Body of pancreas (tissue), 4 donors: ENCODE data around the gene DNAH8.

ENCODE experiments used
- POLR2A ChIP-seq, 3 donors: fragments of 450-650 bp; IDR thresholded peaks; one replicate each; pipeline ENCODE4 v1.6.1; 2016; ENCODE audit warnings: antibody characterized with exemption in 3 of 3, mild to moderate bottlenecking in 2 of 3
- TF ChIP-seq, protein P1 (sequence below), 7 experiments: fragments of 450-650 bp in 4 of 7; fragments of 200-600 bp in 3 of 7; sonication (generic) in 3 of 7; IDR thresholded peaks; one replicate each; pipeline ENCODE4 v1.5.1; 2016 to 2019; ENCODE audit warnings: antibody characterized with exemption in 7 of 7

DNA sequence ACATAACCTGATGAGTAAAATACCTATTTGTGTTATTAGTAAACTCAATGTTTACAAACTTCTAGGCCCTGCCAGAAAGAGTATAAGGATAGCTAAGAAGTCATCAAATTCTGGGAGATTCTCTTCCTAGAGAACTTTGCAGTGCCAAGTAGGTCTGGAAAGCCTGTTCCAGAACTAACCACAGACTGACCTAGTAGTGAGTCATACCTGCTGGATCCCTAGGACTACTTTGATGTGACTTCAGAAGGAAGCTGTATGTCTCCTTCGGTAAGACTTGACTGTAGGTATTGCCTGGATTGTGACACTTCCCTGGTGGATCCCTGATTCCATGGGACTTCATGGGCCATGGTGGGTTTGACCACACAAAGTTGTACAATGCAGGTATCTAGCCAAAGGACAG is 131.7 kb downstream of the DNAH8 start:
- TF ChIP-seq POLR2A (IDR thresholded peaks at IDR 0.05): no peak
- TF ChIP-seq, protein P1, sequence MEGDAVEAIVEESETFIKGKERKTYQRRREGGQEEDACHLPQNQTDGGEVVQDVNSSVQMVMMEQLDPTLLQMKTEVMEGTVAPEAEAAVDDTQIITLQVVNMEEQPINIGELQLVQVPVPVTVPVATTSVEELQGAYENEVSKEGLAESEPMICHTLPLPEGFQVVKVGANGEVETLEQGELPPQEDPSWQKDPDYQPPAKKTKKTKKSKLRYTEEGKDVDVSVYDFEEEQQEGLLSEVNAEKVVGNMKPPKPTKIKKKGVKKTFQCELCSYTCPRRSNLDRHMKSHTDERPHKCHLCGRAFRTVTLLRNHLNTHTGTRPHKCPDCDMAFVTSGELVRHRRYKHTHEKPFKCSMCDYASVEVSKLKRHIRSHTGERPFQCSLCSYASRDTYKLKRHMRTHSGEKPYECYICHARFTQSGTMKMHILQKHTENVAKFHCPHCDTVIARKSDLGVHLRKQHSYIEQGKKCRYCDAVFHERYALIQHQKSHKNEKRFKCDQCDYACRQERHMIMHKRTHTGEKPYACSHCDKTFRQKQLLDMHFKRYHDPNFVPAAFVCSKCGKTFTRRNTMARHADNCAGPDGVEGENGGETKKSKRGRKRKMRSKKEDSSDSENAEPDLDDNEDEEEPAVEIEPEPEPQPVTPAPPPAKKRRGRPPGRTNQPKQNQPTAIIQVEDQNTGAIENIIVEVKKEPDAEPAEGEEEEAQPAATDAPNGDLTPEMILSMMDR (IDR thresholded peaks at IDR 0.05): no peak
